ENCODE measurements around the gene DCTD. TPM values are rescaled to one million over a fixed set of nuclear protein-coding genes. Genes with fewer than 3 reads are reported as not detected.

Gene DCTD
- total RNA-seq, 1 donor from 2014 or later: 89.1 TPM

DNA sequence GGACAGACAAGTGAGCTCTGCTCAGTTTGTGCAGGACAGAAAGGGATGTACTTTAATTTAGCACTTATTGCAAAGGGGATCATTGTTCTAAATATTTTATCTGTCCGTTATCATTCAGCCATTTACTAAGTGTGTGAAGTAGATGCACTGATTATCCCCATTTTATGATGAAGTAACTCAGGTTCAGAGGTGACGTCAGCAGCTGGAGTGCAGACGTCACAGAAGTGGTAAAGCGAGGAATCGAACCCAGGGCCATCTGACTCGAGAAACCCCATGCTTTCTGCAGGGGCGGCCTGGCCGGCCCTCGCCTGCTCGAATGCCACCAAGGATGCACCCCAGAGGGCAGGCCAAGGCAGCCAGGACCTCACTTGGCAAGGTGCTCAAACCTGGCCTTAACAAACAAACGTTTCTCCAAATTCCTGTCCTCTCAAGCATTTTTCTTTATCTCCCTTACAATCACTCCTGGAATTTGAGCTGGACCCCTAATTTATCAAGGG, 75.0 kb downstream of the DCTD start:
- DNase-seq (ENCODE audit: low spot score): no peak

DNA sequence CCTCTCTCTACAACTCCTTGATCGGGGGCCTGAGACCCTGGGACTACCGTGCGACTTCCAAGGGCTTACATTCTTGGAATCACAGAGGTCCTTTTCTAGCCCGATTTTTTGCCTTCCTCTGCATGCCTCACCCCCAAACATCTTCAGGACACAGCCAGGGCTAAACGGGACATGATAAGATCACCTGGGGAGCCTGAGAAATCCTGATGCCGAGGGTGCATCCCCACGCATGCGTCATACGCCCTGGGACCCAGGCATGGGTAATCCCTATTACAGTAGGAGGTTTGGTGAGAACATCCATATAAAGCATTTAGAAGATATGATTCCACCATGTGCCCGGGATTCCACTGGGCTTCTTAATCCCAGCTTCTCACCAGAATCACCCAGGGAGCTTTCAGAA, 77.1 kb downstream of the DCTD start:
- DNase-seq (ENCODE audit: low spot score): no peak

Other genes starting within 250 kb of the DCTD start
- 32.2 TPM for gene WWC2, start 181.9 kb upstream of the DCTD start, total RNA-seq

All from ureter (tissue), 1 donor.